HG03439 (cell line): Measurements from ENCODE around the gene PEX6.
A peak's percentile ranks its signal among the peaks of the same experiment; 100 is the strongest.

Experiments
- ATAC-seq: cut with Tn5 transposase; IDR thresholded peaks from one replicate; pipeline ENCODE4 v1.9.1; 2021; ENCODE audit warnings: mild to moderate bottlenecking, moderate library complexity; ENCODE audit not compliant: unreplicated experiment

Gene PEX6, protein sequence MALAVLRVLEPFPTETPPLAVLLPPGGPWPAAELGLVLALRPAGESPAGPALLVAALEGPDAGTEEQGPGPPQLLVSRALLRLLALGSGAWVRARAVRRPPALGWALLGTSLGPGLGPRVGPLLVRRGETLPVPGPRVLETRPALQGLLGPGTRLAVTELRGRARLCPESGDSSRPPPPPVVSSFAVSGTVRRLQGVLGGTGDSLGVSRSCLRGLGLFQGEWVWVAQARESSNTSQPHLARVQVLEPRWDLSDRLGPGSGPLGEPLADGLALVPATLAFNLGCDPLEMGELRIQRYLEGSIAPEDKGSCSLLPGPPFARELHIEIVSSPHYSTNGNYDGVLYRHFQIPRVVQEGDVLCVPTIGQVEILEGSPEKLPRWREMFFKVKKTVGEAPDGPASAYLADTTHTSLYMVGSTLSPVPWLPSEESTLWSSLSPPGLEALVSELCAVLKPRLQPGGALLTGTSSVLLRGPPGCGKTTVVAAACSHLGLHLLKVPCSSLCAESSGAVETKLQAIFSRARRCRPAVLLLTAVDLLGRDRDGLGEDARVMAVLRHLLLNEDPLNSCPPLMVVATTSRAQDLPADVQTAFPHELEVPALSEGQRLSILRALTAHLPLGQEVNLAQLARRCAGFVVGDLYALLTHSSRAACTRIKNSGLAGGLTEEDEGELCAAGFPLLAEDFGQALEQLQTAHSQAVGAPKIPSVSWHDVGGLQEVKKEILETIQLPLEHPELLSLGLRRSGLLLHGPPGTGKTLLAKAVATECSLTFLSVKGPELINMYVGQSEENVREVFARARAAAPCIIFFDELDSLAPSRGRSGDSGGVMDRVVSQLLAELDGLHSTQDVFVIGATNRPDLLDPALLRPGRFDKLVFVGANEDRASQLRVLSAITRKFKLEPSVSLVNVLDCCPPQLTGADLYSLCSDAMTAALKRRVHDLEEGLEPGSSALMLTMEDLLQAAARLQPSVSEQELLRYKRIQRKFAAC

DNA sequence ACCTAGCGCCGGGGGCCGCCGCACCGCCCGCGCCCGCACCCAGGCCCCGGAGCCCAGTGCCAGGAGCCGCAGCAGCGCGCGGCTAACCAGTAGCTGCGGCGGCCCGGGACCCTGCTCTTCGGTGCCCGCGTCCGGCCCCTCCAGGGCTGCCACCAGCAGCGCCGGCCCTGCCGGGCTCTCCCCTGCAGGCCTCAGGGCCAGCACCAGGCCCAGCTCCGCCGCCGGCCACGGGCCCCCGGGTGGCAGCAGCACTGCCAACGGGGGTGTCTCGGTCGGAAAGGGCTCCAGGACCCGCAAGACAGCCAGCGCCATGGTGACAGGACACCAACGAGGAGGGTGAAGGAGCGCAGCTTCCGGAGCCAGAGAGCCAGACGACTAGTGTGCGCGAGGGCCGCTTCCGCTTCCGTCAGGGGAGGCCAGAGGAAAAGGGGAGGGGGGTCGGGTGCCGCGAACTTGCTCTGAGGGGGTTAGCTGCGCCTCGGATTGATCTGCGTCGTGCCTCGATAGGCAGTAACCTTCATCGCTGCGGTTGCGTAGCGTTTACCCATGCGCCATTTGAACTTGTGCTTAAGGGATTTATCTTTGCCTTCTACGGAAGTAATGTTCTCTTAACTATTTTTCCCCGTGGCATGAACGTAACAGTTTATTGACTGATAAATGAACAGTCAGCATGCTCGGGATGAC is at the start of gene PEX6:
PEX6 (minus strand) TSS at position 343 of the 684 bp plus-strand sequence; CDS start at position 312, 31 bp downstream.
- peak; percentile 93 for ATAC-seq

- no peak for ATAC-seq
Observed at GRCh38 chr6:43026365-43026764, 47.4 kb upstream of the PEX6 start.

- no peak for ATAC-seq
Observed at GRCh38 chr6:43024436-43024835, 45.5 kb upstream of the PEX6 start.

DNA sequence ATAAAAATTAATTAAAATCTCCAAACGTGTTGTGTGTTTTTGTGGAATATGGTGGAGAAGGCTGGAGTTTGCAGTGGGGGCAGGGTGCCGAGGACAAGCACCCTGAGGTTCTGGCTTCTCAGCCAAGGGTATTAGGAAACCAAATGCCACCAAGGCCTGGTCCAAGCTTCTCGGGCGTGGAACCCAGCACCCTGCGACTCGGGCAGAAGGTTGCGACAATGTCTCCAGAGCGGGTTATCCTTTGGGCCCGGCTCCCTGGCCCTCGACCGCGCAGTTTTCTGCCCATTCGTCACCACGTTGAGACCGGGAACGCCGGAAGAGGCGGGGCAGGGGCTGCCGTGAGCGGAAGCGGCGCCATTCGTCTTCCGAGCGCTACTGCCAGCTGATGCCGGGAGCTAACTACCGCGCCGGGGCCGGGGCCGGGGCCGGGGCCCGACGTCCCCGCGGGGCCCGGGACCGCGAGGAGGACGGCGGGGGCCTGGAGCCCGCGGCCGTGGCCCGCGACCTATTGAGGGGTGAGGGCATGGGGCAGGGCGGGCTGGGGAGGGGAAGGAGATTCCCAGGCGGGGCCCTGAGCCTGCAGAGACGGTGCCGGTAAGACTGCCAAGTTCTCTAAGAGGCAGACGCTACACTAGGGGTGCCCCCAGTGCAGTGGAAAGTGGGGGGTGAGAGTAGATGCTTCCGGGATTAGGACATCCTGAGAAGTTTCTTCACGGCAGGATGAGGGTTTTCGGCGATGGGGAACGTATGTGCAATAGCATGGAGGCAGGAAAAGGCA is 42.5 kb upstream of the PEX6 start, which contains the start of gene RRP36:
RRP36 (plus strand) TSS at position 354 of the 778 bp plus-strand sequence; CDS start at position 386, 32 bp downstream.
- no peak for ATAC-seq

- no peak for ATAC-seq
Observed at GRCh38 chr6:43020847-43021246, 41.9 kb upstream of the PEX6 start.

- ATAC-seq = no peak
Observed at GRCh38 chr6:43020052-43020705, 41.2 kb upstream of the PEX6 start.

DNA sequence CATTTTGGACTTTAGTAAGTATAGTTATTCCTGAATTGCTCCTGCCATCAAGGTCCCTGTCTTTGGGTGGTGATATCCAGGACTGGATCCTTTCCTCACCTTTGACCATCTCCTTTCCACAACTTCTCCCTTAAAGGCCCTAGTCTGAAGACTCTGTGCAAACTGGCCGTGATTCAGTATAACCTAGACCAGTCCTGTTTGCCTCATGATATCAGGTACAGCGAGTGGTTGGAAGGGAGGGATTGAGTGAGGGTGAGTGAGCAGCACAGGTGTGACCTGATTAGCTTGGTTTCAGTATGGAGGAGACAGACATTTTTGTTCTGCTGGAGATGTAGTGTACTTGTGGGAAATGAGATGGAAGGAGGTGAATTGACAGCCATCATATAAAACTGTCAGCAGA is 40.2 kb upstream of the PEX6 start:
- no peak for ATAC-seq

DNA sequence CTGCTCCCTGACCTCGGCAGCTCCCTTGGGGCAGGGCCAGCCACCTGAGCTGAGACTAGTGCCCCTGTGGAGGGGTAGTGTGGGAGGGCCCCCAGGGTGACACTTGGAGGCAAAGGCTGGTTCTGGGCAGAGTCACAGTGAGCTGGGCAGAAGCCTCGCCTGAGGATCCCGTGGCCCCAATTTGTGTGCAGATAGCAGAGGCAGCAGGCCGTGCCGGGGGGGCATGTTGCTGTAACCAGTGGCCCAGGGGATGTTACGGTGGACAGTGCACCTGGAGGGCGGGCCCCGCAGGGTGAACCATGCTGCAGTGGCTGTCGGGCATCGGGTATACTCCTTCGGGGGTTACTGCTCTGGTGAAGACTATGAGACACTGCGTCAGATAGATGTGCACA is 38.0 kb upstream of the PEX6 start:
- ATAC-seq = no peak

DNA sequence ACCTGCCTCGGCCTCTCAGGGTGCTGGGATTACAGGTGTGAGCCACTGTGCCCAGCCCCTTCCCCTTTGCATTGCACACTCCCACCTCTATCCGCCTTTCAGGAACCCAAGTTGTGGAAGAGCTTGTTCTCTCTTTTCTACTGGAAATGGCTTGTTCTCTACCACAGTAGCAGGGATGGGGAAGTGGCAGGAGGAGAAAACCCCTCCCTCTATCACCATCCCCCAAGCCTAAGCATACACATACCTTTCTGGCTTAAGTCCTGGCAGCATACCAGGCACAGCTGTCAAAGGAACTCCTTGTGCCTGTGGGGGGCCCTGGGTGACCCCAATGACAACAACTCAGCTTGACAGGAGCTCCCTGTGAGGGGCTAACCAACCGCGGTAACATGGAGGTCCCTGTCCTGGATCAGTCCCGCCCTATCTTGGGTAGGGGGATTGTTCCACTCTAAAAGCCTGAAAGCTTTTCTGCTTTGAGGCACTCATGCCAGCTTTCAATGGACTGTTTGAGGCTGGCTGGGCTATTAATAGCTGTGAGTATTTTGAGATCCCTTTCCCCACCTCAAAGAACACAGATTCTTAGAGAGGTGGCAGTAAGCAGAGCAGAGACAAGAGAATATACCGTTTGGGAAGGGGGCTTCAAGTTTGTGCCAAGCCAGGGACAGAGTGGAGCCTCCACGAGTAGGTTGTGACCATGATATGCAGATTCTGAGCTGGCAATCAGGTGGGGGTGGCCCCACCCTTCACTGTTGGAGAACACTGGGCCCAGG is 37.4 kb upstream of the PEX6 start:
- no peak for ATAC-seq

GRCh38 chr6:43014434-43014909 is 35.5 kb upstream of the PEX6 start:
- no peak for ATAC-seq

DNA sequence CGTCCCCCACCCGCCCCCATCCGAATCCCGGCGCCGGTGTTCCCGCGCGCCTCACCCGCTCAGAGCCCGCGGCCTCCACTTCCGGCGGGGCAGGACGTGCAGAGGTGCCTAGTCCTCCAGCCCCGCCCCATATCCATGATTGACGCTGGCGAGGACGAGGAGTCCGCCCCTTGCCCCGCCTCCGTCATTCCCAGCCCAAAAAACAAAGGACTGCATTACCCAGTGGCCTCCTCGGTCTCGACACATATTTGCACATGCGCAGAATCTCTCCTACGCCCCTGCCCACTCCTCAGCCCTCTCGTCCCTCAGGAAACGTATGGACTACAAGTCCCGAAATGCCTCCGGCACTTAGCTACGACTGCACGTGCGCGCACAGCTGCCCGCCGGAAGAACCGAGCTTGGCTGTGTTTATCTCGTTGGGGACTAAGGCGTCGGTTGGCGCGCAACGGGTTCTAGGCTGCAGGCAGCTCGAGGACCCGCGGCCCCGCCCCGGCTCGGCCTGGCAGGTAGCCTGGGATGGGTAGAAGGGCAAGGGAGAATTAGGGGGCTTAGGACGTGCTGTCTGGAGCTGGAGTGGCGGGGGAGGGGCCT is 35.0 kb upstream of the PEX6 start, which contains the start of the genes KLHDC3 and MEA1:
KLHDC3 (plus strand) TSS at position 407 of the 591 bp plus-strand sequence. CDS start 2,944 bp downstream, outside the sequence.
MEA1 (minus strand) TSS at position 104 of the 591 bp plus-strand sequence. CDS start 133 bp downstream, outside the sequence.
- ATAC-seq = peak; percentile 92

GRCh38 chr6:43013097-43013842 is 34.3 kb upstream of the PEX6 start:
- ATAC-seq = peak; percentile 0

GRCh38 chr6:43012364-43012763 is 33.4 kb upstream of the PEX6 start:
- no peak for ATAC-seq

DNA sequence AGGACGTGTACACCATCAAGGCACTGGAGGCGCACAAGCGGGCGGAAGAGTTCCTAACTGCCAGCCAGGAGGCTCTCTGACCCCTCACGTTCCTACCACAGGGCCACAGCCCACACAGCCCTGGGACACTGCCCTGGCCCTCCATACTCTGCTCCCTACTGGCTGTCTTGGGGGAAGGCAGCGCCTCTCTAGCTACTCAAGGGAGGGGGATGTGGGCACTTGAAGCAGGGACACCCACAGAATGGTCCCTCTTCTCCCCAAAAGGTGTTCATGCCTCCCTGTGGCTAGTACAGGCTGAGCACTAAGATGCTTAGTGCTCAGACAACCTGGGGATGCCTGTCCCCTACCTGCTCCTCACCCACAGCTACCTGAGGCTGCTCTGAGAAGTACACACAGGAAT is 32.2 kb upstream of the PEX6 start:
- ATAC-seq = no peak

DNA sequence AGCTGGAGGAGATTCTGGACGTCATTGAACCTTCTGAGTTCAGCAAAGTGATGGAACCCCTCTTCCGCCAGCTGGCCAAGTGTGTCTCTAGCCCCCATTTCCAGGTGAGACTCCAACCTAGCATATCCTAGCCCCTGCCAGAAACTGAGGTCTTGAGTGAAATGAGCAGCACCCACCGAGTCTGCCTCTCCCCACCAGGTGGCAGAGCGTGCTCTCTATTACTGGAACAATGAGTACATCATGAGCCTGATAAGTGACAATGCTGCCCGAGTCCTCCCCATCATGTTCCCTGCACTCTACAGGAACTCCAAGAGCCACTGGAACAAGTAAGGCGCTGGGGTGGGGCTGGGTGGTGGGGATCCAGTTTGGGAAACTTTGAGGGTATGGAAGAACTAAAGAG is 30.1 kb upstream of the PEX6 start:
- ATAC-seq = no peak

GRCh38 chr6:43007126-43007525 is 28.1 kb upstream of the PEX6 start:
- no peak for ATAC-seq

DNA sequence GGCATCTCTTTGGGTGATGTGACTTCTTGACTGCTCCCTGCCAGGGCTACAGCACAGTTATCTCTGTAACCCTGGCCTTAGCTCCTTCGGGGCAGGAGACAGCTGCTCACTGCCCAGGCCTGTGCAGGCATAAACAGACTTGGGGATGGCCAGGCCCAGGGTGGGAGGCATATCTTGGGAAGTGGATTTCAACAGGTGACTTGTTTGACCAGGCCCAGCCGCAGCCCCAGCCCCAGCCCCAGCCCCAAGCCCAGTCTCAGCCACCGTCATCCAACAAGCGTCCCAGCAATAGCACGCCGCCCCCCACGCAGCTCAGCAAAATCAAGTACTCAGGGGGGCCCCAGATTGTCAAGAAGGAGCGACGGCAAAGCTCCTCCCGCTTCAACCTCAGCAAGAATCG is 27.3 kb upstream of the PEX6 start:
- ATAC-seq = no peak
